Esophagus muscularis mucosa (tissue), 3 donors: ENCODE results near the gene TARP.

Experiments
- POLR2A ChIP-seq: fragments of 450-650 bp; IDR thresholded peaks from one replicate; pipeline ENCODE4 v1.6.1; 2017; ENCODE audit warnings: antibody characterized with exemption, moderate library complexity, mild to moderate bottlenecking, low read depth
- POLR2AphosphoS5 ChIP-seq, 2 donors: sonication (generic); formaldehyde crosslinking; IDR thresholded peaks; one replicate each; pipeline ENCODE4 v1.6.1; 2017; ENCODE audit warnings: antibody characterized with exemption in 2 of 2
- TF ChIP-seq, protein P1 (sequence below), 3 experiments: fragments of 200-600 bp in 2 of 3; fragments of 450-650 bp in 1 of 3; sonication (generic) in 2 of 3; IDR thresholded peaks; one replicate each; pipeline ENCODE4 v1.5.1; 2017 to 2019; ENCODE audit warnings: antibody characterized with exemption in 3 of 3, mild to moderate bottlenecking in 2 of 3, moderate library complexity in 1 of 3

DNA sequence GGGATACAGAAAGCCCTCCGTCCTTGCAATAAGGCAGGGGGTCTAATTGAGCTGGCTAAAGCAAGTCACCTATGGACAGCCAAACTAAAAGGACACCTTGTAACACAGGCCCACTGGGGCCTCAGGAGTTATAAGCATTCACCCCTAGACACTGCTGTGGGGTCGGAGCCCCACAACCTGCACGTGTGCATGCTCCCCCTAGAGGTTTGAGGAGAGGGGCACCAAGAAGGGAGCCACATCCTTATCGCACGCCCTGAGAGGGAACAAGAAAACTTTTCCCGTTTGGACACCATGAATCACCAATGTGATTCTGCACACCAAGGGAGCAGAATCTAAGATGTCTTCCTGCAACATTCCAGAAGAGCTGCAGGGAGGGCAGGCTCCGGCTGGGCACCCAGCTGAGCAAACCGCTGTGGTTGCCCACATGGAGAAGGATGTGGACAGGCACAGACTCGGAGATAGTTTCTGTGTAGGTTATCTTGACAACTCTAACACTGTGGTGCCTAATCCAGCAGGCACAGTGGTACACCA lies 17.7 kb upstream of the TARP start:
- TF ChIP-seq, protein P1, sequence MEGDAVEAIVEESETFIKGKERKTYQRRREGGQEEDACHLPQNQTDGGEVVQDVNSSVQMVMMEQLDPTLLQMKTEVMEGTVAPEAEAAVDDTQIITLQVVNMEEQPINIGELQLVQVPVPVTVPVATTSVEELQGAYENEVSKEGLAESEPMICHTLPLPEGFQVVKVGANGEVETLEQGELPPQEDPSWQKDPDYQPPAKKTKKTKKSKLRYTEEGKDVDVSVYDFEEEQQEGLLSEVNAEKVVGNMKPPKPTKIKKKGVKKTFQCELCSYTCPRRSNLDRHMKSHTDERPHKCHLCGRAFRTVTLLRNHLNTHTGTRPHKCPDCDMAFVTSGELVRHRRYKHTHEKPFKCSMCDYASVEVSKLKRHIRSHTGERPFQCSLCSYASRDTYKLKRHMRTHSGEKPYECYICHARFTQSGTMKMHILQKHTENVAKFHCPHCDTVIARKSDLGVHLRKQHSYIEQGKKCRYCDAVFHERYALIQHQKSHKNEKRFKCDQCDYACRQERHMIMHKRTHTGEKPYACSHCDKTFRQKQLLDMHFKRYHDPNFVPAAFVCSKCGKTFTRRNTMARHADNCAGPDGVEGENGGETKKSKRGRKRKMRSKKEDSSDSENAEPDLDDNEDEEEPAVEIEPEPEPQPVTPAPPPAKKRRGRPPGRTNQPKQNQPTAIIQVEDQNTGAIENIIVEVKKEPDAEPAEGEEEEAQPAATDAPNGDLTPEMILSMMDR (IDR thresholded peaks at IDR 0.05): no peak
- TF ChIP-seq POLR2AphosphoS5 (IDR thresholded peaks at IDR 0.05) (no peak), POLR2A (no peak)
